H4 (cell line): Measurements from ENCODE around the gene GPR148. TPM values are rescaled to one million over a fixed set of nuclear protein-coding genes. Genes with fewer than 3 reads are reported as not detected.
"Not testable (repeated sequence)": the region's sequence is repeated elsewhere in the genome, so short reads cannot be mapped to it uniquely, and the experiment has no call there.

ENCODE experiments used
- DNase-seq: peaks from one replicate; pipeline ENCODE4 v3.0.0-alpha.2; 2015; ENCODE audit warnings: low spot score
- total RNA-seq: library from RNA; depleted of rRNA; stranded (reverse); fragments of >200 nt; shearing (Covaris generic); gene quantifications from 2 replicates; pipeline ENCODE4 v1.2.3, GENCODE V29; 2014; rRNA removed

GPR148 gene
- not detected in 2 replicates for total RNA-seq

- DNase-seq: no peak
Measured at GRCh38 chr2:130728549-130729316, at the start of gene GPR148. Gene GPR148, plus strand, starts transcription at chr2:130729070. Its CDS starts 82 bp downstream, at chr2:130729152.

GRCh38 chr2:130692041-130692770 lies 36.7 kb upstream of the GPR148 start:
- DNase-seq: not testable (repeated sequence)

GRCh38 chr2:130693474-130693873 lies 35.4 kb upstream of the GPR148 start:
- DNase-seq: peak; percentile 21

GRCh38 chr2:130703250-130703649 lies 25.6 kb upstream of the GPR148 start:
- DNase-seq: not testable (repeated sequence)

- not testable (repeated sequence) for DNase-seq
Measured at GRCh38 chr2:130714795-130715194, 14.1 kb upstream of the GPR148 start.

GRCh38 chr2:130720036-130720435 lies 8.8 kb upstream of the GPR148 start:
- no peak for DNase-seq

GRCh38 chr2:130720528-130720927 lies 8.3 kb upstream of the GPR148 start:
- DNase-seq: no peak

- no peak for DNase-seq
Measured at GRCh38 chr2:130724455-130724854, 4.4 kb upstream of the GPR148 start.

- no peak for DNase-seq
Measured at GRCh38 chr2:130726614-130727180, 2.2 kb upstream of the GPR148 start.

GRCh38 chr2:130727286-130727924 lies 1.5 kb upstream of the GPR148 start:
- DNase-seq: peak; percentile 82

- DNase-seq: peak; percentile 40
Measured at GRCh38 chr2:130728007-130728454, 839 bp upstream of the GPR148 start.

GRCh38 chr2:130729322-130730299 lies 741 bp downstream of the GPR148 start:
- DNase-seq: no peak

GRCh38 chr2:130732257-130732656 lies 3.4 kb downstream of the GPR148 start:
- DNase-seq: not testable (repeated sequence)

- no peak for DNase-seq
Measured at GRCh38 chr2:130735200-130735599, 6.3 kb downstream of the GPR148 start.

- no peak for DNase-seq
Measured at GRCh38 chr2:130736487-130736886, 7.6 kb downstream of the GPR148 start.

- DNase-seq: no peak
Measured at GRCh38 chr2:130737592-130737991, 8.7 kb downstream of the GPR148 start.

- no peak for DNase-seq
Measured at GRCh38 chr2:130740671-130741070, 11.8 kb downstream of the GPR148 start.

- no peak for DNase-seq
Measured at GRCh38 chr2:130743278-130743677, 14.4 kb downstream of the GPR148 start.

- no peak for DNase-seq
Measured at GRCh38 chr2:130744287-130745117, 15.6 kb downstream of the GPR148 start.

- DNase-seq: no peak
Measured at GRCh38 chr2:130749078-130749477, 20.2 kb downstream of the GPR148 start.
